GOT3 (cell line): Measurements from ENCODE around the gene LRP1B.

ENCODE experiments used
- DNase-seq: peaks from one replicate; lab custom pipeline; 2025; ENCODE audit warnings: mixed read lengths; lab: John Stamatoyannopoulos, UW

Gene LRP1B

DNA sequence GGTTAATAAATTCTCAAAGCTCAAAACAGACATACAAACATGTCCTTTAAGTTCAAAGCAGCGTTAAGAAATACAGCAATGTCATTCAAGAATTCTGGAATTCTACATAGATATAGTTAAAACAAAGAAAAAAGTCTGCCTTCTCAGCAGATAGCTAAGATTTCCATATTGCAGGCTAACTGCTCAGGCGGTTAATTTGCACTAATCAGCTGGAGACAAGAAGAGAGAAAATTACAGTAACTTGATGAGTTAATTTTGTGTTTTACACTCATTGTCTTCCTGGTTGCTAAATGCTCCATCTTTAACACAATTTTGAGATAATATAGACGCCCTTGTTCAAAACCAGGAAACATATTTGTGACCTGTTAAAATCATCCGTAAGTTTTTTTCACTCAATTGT lies 1012.0 kb downstream of the LRP1B start:
- DNase-seq: no peak

DNA sequence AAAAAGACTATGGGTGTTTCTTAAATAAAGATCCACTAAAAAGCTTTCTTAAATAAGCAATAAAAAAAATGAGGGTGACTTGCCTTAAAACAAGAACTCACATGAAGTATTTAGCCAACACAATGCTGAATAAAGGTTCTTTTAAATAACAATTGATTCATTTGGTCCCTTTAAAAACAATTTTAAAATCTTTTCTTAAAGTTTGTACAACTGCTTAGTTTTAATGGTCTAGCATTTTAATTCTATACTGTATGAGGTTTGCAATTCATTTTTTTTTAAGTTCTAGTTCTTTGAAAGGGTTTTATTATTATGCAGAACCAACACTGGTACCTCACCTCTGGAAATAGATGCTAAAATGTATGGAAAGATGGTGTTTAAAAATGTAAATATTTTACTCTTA lies 1017.5 kb downstream of the LRP1B start:
- no peak for DNase-seq

DNA sequence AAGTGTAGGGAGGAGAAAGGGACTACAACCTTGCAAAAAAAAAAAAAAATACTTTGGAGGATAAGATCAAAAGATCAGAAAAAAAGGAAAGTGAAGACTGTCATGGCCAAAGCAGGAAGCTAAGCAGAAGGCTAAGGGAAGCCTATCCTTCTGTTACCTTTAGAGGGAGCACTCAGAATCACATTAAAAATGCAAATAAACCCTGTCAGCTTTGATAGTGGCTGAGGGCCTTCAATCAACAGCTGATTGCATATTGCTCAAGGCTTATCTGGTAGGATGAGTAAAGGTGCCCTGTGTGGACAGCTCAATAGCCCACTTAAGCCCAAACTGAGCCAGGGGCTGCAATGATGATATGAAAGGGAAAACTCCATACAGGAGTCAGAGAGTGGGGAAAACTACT lies 1021.2 kb downstream of the LRP1B start:
- no peak for DNase-seq

GRCh38 chr2:141105763-141106162 lies 1025.1 kb downstream of the LRP1B start:
- no peak for DNase-seq

- no peak for DNase-seq
Observed at GRCh38 chr2:141103216-141103615, 1027.6 kb downstream of the LRP1B start.

- DNase-seq: no peak
Observed at GRCh38 chr2:141079231-141079630, 1051.6 kb downstream of the LRP1B start.

GRCh38 chr2:141075753-141076152 lies 1055.1 kb downstream of the LRP1B start:
- no peak for DNase-seq

GRCh38 chr2:141068053-141068682 lies 1062.6 kb downstream of the LRP1B start:
- DNase-seq: no peak

- DNase-seq: no peak
Observed at GRCh38 chr2:141065042-141065441, 1065.8 kb downstream of the LRP1B start.

GRCh38 chr2:141063406-141063805 lies 1067.4 kb downstream of the LRP1B start:
- DNase-seq: no peak

- no peak for DNase-seq
Observed at GRCh38 chr2:141062443-141062842, 1068.4 kb downstream of the LRP1B start.

GRCh38 chr2:141062031-141062430 lies 1068.8 kb downstream of the LRP1B start:
- DNase-seq: no peak

DNA sequence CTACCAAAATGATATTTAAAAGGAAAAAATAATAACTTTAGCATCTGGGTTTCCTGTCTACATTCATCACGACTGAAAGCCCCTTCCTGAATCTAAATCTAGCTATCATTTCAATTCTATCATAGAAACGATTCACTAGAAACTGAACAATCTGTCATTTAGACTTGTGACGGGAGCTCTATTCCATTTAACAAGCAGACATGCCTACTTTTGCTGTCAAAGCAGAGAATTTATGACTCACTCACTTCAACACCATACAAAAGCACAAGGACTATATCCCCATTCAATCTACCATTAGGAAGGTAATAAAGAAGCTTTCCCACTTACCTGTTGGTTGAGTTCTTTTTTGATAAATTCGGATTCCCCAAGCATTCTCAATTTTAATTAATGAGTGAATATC lies 1072.3 kb downstream of the LRP1B start:
- DNase-seq: no peak

- no peak for DNase-seq
Observed at GRCh38 chr2:141055531-141055930, 1075.3 kb downstream of the LRP1B start.

DNA sequence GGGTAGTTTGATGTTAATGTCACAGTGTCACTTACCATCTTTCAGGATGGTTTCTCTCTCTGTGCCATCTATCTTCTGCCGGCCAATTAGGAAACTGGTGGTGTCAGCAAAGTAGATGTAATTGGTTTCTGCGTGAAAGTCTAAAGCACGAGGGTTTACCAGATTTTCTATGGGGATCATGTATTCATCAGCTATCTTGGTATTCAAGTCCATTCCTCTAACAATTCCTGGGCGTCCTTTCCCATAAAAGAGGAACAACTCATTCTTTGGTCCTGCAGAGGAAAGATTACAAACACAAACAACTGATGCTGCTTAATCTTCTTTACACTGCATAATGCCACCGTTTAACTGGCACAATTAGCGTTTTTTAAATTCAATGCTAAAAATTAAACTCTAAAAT lies 1081.9 kb downstream of the LRP1B start:
- DNase-seq: no peak

DNA sequence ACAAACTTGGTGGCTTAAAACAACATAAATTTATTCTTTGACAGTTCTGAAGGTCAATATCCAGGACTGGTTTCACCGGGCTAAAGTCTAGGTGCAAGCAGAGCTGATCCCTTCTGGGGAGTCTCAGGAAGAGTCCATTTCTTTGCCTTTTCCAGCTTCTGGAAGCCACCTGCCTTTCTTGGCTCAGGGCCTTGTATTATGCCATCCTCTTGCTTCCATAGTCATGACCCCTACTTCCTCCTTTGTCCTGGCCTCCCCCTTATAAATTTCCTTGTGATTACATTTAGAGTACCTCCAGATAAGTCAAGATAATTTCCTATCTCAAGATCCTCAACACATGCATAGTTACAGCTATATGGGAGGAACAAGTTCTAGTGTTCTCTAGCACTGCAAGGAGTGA lies 1089.5 kb downstream of the LRP1B start:
- no peak for DNase-seq

DNA sequence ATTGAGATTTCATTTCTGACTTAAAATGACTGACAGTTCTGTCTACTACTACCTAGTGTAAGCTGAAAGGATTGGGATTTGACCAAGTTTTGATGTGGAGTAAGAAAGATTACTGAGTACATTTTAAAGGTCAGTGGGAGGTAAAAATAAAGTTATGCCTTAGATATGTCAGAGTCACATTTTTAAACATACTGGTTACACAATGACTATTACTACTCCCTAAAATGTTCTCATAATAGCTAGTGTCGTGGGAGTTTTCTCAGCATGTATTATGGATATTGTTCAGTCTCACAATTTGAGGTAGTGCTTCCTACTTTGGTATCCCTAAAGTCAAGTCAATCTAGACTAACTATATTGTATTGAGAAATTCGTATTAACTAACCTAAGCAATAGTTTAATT lies 1092.5 kb downstream of the LRP1B start:
- no peak for DNase-seq

- DNase-seq: no peak
Observed at GRCh38 chr2:141037361-141037760, 1093.5 kb downstream of the LRP1B start.

DNA sequence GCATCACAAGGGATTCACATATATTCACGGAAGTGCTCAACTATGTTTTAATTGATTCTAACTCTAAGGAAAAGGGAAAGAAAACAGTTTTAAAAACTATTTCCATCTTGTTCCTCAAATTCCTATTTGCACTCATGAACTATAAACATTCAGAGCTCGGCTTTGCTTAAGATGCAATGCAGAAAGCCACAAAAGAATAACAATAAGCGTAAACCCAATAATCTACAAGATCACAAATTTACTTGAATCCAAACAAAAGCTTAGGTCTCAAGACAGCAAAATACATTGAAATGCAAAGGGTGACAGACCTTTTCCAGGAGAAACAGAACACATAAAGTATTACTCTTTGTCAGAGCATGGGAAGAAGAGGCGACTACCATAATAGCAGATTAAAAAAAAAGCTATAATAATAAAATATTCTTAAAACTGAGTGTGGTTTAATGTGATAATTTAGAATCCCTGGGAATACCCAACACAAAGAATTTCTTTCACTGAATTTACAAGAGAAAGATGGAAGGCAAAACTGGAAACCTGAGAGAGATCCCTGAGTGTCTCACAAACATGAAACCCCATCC lies 1094.9 kb downstream of the LRP1B start:
- DNase-seq: no peak

- no peak for DNase-seq
Observed at GRCh38 chr2:141029428-141030078, 1101.3 kb downstream of the LRP1B start.

DNA sequence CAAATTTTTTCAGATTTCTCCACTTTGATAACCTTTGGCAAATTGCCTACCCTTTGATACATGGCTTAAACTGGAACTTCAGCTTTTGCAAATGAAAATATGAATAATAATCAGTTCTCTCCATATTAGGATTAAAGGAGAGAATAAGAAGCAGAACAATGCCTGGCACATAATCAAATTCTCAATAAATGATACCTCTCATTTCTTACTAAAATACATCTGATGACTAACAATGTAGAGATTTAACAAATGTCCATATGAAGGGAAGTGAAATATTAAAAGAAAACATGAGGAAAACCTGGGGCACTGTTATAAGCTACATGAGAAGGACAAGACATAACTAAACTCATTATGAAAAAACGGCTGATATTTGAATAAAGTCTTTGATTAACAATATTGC lies 1103.6 kb downstream of the LRP1B start:
- DNase-seq: no peak

DNA sequence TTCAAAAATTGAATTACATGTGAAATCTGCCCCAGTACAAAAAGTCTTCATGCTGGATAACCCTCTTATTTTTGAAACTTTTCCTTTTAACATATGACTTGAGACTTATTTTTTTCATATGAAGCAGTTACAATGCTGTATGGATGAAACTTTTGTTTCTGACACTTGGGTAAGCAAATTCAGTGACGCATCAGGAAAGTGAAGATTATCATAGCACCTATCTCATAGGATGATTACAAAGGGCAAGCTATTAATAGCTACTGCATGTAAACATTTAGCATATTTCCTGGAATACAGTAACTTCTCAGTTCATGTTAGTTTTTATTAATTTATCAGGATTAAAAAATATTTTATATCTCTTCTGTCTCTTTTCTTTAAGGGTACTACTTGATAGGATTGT lies 1109.2 kb downstream of the LRP1B start:
- DNase-seq: no peak

DNA sequence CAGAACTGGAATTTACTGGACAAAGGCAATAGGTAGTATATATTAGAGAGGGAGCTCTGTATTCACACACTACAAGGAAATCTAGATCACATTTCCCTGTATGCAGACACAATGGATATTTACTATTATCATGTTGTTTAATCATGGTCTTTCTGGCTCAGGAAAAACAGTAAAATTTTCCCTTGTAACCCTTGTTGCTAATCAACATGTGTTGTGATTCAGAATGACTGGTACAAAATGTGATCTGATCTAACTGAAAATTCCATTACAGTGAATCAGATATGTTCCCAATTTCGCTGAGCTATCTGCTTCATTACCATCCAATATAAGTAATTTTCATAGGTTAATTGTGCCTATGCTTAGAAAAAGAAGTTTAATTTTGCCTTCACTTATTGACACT lies 1109.7 kb downstream of the LRP1B start:
- no peak for DNase-seq

- DNase-seq: no peak
Observed at GRCh38 chr2:141020346-141020745, 1110.5 kb downstream of the LRP1B start.
